Measurements from ENCODE around the gene OR3A2. TPM values are rescaled to one million over a fixed set of nuclear protein-coding genes. Genes with fewer than 3 reads are reported as not detected.
"Not testable (repeated sequence)": the region's sequence is repeated elsewhere in the genome, so short reads cannot be mapped to it uniquely, and the experiment has no call there.

Gene OR3A2
- polyA plus RNA-seq, 1 donor from 2014 or later = not detected

DNA sequence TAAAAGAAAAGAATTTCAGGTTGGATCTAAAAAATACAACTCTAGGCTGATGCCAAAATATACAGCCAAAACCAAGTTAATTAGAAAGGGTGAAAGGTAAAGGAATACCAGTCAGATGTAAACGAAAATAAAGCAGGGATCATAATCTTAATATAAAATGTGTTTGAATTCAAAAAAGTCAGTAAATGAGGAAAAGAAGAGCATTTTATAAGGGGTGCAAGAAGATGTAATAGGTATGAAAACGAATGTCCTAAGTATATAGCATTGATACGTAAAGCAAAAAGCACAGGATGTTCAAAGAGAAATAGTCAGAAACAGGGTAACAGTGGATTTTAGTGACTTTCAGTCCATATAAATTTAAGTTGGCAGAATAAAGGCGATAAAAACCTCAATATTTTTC, 90.5 kb downstream of the OR3A2 start:
- Histone ChIP-seq H4K20me1 (ENCODE audit: insufficient read depth) (no peaks in the 10 kb centered on the region), H3K27ac (ENCODE audit: low read length) (no peak overlapping the region), H2AFZ (ENCODE audit: low read depth, low read length) (no peak overlapping the region), H3K9me3 (ENCODE audit: low read length) (no peaks in the 10 kb centered on the region), H3K79me2 (replicated peaks; ENCODE audit: insufficient read depth, low read length) (no peaks in the 10 kb centered on the region), H3K4me2 (ENCODE audit: low read length) (no peak overlapping the region), H3K9ac (ENCODE audit: low read length) (no peak overlapping the region), H3K36me3 (ENCODE audit: insufficient read depth, low read length) (no peaks in the 10 kb centered on the region), H3K27me3 (ENCODE audit: insufficient read depth, low read depth, low read length) (no peaks in the 10 kb centered on the region), H3K4me3 (ENCODE audit: low read length) (no peak overlapping the region), H3F3A (ENCODE audit: insufficient read depth, low read length, poor library complexity, severe bottlenecking) (no peaks in the 10 kb centered on the region), H3K9me2 (ENCODE audit: insufficient read depth, low read length) (no peaks in the 10 kb centered on the region)
- TF ChIP-seq EZH2 (IDR thresholded peaks at IDR 0.05; ENCODE audit: borderline replicate concordance, insufficient read depth, low read length, poor library complexity, severe bottlenecking) (no peak), POLR2AphosphoS5 (IDR thresholded peaks at IDR 0.05) (no peak), TAF1 (IDR thresholded peaks at IDR 0.05; ENCODE audit: low read depth) (no peak), CTCF (IDR thresholded peaks at IDR 0.05; ENCODE audit: poor library complexity, severe bottlenecking) (no peak), SMC3 (conservative IDR thresholded peaks at IDR 0.05; ENCODE audit: poor library complexity) (no peak), MXI1 (conservative IDR thresholded peaks at IDR 0.05; ENCODE audit: poor library complexity, severe bottlenecking) (no peak), EP300 (conservative IDR thresholded peaks at IDR 0.05; ENCODE audit: poor library complexity, severe bottlenecking) (no peak), RAD21 (conservative IDR thresholded peaks at IDR 0.05) (no peak)
- TF ChIP-seq, protein P1, sequence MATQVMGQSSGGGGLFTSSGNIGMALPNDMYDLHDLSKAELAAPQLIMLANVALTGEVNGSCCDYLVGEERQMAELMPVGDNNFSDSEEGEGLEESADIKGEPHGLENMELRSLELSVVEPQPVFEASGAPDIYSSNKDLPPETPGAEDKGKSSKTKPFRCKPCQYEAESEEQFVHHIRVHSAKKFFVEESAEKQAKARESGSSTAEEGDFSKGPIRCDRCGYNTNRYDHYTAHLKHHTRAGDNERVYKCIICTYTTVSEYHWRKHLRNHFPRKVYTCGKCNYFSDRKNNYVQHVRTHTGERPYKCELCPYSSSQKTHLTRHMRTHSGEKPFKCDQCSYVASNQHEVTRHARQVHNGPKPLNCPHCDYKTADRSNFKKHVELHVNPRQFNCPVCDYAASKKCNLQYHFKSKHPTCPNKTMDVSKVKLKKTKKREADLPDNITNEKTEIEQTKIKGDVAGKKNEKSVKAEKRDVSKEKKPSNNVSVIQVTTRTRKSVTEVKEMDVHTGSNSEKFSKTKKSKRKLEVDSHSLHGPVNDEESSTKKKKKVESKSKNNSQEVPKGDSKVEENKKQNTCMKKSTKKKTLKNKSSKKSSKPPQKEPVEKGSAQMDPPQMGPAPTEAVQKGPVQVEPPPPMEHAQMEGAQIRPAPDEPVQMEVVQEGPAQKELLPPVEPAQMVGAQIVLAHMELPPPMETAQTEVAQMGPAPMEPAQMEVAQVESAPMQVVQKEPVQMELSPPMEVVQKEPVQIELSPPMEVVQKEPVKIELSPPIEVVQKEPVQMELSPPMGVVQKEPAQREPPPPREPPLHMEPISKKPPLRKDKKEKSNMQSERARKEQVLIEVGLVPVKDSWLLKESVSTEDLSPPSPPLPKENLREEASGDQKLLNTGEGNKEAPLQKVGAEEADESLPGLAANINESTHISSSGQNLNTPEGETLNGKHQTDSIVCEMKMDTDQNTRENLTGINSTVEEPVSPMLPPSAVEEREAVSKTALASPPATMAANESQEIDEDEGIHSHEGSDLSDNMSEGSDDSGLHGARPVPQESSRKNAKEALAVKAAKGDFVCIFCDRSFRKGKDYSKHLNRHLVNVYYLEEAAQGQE (IDR thresholded peaks at IDR 0.05; ENCODE audit: borderline replicate concordance) = no peak

DNA sequence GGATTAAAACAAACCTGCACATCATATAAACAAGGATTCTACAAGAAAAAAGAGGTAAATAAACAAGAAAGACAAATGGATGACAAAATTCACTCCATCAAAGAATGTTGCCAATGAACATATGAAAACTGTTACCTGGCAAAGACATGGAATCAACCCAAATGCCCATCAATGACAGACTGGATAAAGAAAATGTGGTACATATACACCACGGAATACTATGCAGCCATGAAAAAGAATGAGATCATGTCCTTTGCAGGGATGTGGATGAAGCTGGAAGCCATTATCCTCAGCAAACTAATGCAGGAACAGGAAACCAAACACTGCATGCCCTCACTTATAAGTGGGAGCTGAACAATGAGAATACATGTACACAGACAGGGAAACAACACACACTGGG, 92.6 kb downstream of the OR3A2 start:
- not testable (repeated sequence) for H4K20me1 ChIP-seq (ENCODE audit: insufficient read depth)

GRCh38 chr17:3282901-3283300, 103.2 kb downstream of the OR3A2 start:
- H3K9me2 ChIP-seq (ENCODE audit: insufficient read depth, low read length) = no peaks in the 10 kb centered on the region
- H3K4me2 ChIP-seq (ENCODE audit: low read length) = no peak overlapping the region
- H2AFZ ChIP-seq (ENCODE audit: low read depth, low read length) = no peak overlapping the region
- no peaks in the 10 kb centered on the region for H3F3A ChIP-seq (ENCODE audit: insufficient read depth, low read length, poor library complexity, severe bottlenecking)
- H4K20me1 ChIP-seq (ENCODE audit: insufficient read depth) = no peaks in the 10 kb centered on the region
- no peak overlapping the region for H3K27ac ChIP-seq (ENCODE audit: low read length)
- no peaks in the 10 kb centered on the region for H3K9me3 ChIP-seq (ENCODE audit: low read length)
- no peaks in the 10 kb centered on the region for H3K79me2 ChIP-seq (replicated peaks; ENCODE audit: insufficient read depth, low read length)
- TF ChIP-seq EP300 (conservative IDR thresholded peaks at IDR 0.05; ENCODE audit: poor library complexity, severe bottlenecking) (no peak), TAF1 (IDR thresholded peaks at IDR 0.05; ENCODE audit: low read depth) (no peak), CTCF (IDR thresholded peaks at IDR 0.05; ENCODE audit: poor library complexity, severe bottlenecking) (no peak), EZH2 (IDR thresholded peaks at IDR 0.05; ENCODE audit: borderline replicate concordance, insufficient read depth, low read length, poor library complexity, severe bottlenecking) (no peak), POLR2AphosphoS5 (IDR thresholded peaks at IDR 0.05) (no peak), SMC3 (conservative IDR thresholded peaks at IDR 0.05; ENCODE audit: poor library complexity) (no peak), RAD21 (conservative IDR thresholded peaks at IDR 0.05) (no peak), MXI1 (conservative IDR thresholded peaks at IDR 0.05; ENCODE audit: poor library complexity, severe bottlenecking) (no peak)
- TF ChIP-seq, protein P1 (IDR thresholded peaks at IDR 0.05; ENCODE audit: borderline replicate concordance) = no peak
- no peak overlapping the region for H3K4me3 ChIP-seq (ENCODE audit: low read length)
- no peak overlapping the region for H3K9ac ChIP-seq (ENCODE audit: low read length)
- no peaks in the 10 kb centered on the region for H3K27me3 ChIP-seq (ENCODE audit: insufficient read depth, low read depth, low read length)
- H3K36me3 ChIP-seq (ENCODE audit: insufficient read depth, low read length) = no peaks in the 10 kb centered on the region

More for the DNA sequence above, 92.6 kb downstream of the OR3A2 start:
- H2AFZ ChIP-seq (ENCODE audit: low read depth, low read length); H3K27ac ChIP-seq (ENCODE audit: low read length); H3K4me2 ChIP-seq (ENCODE audit: low read length); H3K9me2 ChIP-seq (ENCODE audit: insufficient read depth, low read length); H3K4me3 ChIP-seq (ENCODE audit: low read length); H3K79me2 ChIP-seq (replicated peaks; ENCODE audit: insufficient read depth, low read length); H3K27me3 ChIP-seq (ENCODE audit: insufficient read depth, low read depth, low read length); H3K36me3 ChIP-seq (ENCODE audit: insufficient read depth, low read length); H3K9ac ChIP-seq (ENCODE audit: low read length); H3K9me3 ChIP-seq (ENCODE audit: low read length); H3F3A ChIP-seq (ENCODE audit: insufficient read depth, low read length, poor library complexity, severe bottlenecking): not testable (repeated sequence)
